ENCODE measurements around the gene CROT.

CROT gene

DNA sequence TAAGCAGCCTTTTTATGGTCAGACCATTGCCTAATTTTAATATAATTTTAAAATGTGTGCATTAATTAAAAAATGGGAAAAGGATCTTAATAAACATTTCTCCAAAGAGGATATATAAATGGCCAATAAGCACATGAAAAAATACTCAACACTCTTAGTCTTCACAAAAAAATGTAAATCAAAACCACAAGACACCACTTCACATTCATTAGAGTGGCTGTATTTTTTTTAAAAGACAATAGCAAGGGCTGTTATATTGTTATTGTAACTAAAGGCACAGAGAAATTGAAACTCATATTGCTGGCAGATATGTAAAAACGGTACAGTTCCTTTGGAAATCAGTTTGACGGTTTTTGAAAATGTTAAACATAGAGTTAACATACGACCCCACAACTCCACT, 3.2 kb upstream of the CROT start:
- no peak for DNase-seq

DNA sequence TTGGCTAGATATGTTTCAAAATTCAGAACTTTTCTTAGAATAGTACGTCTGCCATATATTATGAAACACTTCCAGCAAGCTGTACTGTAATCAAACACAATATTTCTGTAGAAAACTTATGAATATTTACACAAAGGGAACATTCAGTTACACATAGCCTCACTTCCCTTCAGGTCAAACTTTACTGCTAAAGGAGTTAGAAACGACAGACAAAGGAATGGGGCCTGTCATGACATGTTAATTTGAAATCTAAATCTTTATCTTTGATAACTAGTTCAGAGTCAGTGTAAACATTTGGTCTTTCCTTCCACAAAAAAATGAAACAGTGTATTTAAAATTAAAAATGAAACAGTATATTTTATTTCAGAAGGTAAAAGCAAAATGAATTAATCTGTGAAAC, 1.0 kb upstream of the CROT start:
- DNase-seq = no peak

DNA sequence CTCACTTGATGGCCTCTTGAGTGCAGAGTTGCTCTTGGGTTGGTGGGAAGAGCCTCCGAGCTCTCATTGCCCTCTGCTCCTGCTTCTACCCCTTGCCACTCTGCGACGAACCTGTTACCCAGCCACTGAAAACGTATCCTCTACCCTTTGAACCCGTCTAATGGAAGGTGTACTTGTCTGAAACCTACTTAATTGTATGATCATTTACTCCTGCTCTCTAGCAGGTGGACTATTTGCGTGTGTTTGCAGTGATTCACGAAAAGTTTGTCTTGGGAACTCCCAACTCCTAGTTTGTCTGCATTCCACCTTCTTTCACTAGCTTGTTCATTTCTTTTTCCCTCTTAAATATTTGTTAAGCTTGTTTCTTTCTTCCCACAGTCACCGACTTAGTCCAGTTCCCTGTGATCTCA, 503 bp downstream of the CROT start:
- no peak for DNase-seq

DNA sequence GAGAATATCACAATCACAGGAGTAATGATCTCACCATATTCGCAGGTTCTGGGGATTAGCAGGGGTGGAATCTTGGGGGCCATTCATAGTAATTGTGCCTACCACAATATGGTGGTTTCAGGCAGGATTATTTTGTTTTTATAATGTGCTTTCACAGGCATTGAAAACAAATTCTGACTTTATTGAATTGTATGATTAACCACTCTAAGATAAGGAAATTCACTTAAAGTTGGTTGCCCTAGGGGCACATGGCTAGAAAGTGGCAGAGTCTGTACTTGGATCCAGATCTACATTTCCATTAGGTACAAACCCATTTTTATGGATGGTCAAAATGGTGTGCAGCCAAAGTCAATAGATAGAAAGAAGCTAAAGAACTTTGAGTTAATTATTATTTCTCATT, 1.7 kb downstream of the CROT start:
- no peak for DNase-seq

DNA sequence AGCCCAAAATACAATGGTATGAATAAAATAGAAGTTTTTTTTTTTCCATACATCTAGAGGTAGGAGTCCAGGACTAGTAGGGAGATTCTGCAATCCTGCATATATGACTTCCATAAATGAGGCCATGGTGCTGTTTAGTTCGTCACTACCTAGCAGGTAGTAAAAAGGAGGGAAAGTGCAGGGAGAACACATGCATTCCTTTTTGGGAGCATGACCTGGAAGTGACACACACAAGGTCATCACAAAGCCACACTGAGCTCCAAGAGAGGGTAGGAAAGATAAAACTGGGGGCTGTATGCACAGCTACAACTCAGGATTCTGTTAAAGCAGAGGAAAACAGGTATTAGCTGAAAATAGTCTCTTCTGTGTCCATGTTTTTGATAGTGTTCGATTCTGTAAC, 2.2 kb downstream of the CROT start:
- DNase-seq = no peak

- DNase-seq = no peak
Observed at GRCh38 chr7:87354749-87355148, 9.3 kb downstream of the CROT start.

GRCh38 chr7:87356448-87356847, 11.0 kb downstream of the CROT start:
- no peak for DNase-seq

GRCh38 chr7:87359366-87359765, 13.9 kb downstream of the CROT start:
- DNase-seq = no peak

DNA sequence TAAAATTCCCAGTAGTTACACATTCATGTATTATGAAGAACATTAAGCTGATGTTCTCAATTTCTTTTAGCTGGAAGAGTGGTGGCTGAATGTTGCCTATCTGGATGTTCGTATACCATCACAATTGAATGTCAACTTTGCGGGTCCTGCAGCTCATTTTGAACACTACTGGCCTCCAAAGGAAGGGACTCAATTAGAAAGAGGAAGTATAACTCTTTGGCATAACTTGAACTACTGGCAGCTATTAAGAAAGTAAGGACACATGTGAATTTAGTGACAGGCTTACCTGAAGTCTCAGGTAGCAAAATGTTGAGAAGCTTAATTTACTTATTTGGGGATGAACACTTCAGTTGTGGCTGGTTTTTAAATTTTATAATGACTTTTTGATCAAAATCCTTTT, 15.9 kb downstream of the CROT start:
- DNase-seq = no peak

GRCh38 chr7:87363342-87363741, 17.9 kb downstream of the CROT start:
- DNase-seq = no peak

GRCh38 chr7:87364246-87364645, 18.8 kb downstream of the CROT start:
- no peak for DNase-seq

DNA sequence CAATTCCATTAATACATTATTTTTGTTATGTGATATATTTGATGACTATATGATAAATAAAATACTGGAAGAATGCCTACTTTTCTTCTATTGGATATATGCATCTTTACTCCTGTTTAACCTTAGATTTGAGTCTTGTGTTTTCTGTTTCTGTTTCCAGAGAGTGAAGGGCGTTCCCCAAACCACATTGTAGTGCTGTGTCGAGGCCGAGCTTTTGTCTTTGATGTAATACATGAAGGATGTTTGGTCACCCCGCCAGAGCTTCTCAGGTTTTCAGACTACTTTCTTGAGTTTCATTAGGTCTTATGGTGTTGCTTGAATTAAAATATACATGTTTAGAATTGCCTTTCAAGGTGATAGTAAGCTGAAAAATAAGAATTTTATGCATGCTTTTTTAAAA, 23.8 kb downstream of the CROT start:
- no peak for DNase-seq

DNA sequence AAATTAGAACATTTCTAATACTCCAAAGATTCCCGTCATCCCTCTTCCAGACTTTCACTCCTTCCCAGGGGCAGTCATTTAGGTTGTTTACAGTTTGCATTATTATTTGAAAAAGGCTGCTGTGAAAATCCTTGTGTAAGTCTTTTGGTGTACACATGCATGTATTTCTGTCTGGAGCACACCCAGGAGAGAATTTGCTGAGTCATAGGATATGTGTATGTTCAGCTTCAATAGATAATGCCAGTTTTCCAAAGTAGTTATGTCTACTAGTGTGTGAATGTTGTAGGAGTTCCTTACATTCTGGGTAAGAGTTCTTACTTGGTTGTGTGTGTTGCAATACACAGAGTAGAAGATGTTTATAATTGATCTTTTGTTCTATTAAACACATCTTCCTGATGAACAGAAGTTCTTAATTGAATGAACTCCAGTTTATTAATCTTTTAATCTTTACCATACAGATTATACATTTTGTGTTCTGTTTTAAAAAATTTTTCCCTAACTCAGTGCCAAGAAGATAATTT, 25.3 kb downstream of the CROT start:
- no peak for DNase-seq

DNA sequence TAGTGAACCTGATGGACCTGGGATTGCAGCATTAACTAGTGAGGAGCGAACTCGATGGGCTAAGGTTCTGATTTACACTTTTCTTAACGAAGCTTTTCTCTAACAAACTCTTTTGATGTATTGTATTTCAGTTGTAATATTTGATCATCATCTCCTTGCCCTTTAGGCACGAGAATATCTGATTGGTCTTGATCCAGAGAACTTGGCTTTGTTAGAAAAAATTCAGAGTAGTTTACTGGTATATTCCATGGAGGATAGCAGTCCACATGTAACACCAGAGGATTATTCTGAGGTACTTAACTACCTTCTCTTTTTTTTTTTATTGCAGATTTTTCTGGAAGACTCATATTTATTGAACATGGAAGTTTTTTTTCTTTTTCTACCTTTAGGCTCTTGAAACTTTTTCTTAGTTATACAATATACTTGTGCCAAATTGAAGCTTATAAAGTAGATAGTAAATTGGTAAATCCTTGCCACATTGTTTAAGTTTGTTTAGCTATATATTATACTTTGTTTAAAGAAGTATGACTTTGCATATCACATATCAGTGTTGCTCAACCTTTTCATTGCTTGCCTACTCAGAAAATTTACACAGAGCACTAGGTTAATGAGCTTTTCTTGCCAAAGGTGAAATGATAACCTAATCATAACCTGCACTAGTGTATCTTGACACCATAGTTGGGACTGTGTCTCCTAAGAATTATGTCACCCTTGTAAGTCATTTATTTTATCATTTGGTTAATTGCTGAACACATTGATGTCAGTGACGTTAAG, 30.4 kb downstream of the CROT start:
- DNase-seq = no peak

DNA sequence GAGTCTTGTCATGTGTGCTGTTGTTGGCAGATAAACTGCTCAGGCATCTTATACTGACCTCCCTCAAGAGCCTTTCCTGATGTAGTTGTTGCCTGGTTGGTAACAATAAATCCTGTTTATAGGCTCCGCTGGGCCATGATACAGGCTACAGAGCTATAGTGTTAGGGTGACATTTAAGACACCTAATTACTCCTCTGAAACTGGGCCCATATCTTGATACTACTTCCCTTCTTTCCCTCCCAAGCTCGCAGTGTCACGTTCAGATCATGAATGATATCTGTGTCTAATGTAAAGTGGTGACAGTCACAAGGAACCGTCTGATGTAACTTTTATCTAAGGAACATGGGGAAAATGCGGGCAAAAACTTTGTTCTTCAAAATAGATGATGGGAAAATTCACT, 35.4 kb downstream of the CROT start:
- no peak for DNase-seq

- DNase-seq = no peak
Observed at GRCh38 chr7:87391020-87391701, 45.7 kb downstream of the CROT start.

DNA sequence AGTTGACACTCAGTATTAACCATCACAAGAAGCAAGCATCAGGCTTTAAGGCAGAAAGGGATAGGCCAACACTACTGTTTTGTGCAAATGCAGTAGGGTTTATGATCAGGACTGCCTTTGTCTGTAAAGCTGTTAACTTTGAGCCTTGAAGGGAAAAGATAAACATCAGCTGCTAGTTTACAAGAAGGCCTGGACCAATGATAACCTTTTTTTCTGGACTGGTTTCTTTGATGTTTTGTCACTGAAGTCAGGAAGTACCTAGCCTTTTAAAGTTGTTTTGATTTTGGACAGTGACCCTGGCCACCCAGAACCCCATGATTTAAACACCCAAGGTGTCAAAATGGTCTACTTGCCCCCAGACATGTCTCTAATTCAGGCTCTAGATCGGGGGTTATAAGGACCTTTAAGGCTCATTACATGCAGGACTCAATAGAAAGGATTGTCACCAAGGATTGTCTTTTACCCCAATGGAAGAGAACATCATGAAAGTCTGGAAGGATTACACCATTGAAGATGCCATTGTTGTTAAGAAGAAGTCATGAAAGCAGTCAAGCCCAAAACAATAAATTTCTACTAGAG, 50.1 kb downstream of the CROT start:
- no peak for DNase-seq

- DNase-seq = no peak
Observed at GRCh38 chr7:87398446-87398845, 53.0 kb downstream of the CROT start.

DNA sequence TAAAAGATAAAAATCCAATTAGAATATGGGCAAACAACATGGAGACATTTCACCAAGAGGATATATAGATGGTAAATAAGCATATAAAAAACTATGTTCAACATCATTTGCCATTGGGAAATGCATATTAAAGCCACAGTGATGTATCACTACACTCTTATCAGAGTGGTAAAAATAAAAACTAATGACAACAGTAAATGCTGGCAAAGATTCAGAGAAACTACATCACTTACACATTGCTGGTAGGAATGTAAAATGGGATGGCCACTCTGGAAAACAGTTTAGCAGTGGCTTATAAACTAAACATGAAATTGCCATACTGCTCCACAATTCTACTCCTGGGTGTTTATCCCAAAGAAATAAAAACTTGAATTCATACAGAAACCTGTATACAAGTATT, 59.2 kb downstream of the CROT start:
- no peak for DNase-seq

DNA sequence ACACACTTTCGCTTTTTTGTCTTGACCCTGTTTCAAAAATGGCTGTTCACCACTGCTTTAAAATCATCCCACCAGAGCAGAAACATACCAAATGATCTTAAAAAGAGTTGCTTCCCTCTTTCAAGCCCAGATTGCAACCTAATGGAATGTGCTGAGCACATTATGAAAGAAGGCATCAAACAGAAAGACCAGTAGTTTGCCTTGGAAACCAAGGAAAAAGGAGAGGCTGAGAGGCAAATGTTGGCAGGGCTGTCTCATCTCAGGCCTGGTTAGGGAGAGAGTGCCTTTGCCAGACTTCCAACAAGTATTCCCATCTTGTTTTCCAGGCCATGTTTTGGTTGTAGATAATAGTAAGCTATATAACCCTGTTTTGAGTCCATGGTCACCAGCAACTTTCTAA, 65.7 kb downstream of the CROT start:
- DNase-seq = no peak

DNA sequence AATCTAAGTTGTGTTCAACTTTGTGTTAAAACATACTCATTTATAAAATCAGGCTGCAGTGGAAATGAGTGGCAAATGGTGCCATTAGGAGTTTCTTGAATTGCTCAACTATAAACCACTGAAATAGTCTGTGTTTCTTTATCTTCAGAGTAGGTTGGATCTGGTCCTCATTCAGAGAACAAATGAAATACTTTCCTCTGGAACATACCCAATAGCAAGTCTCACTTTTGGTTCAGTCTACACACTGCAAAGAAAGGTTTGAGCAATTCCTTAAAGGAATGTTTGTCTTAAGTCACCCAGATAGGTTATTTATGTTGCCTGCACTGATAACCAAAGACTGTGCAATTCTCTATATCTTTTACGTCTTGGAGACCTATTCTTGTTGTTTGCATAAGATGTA, 67.6 kb downstream of the CROT start:
- DNase-seq = no peak

DNA sequence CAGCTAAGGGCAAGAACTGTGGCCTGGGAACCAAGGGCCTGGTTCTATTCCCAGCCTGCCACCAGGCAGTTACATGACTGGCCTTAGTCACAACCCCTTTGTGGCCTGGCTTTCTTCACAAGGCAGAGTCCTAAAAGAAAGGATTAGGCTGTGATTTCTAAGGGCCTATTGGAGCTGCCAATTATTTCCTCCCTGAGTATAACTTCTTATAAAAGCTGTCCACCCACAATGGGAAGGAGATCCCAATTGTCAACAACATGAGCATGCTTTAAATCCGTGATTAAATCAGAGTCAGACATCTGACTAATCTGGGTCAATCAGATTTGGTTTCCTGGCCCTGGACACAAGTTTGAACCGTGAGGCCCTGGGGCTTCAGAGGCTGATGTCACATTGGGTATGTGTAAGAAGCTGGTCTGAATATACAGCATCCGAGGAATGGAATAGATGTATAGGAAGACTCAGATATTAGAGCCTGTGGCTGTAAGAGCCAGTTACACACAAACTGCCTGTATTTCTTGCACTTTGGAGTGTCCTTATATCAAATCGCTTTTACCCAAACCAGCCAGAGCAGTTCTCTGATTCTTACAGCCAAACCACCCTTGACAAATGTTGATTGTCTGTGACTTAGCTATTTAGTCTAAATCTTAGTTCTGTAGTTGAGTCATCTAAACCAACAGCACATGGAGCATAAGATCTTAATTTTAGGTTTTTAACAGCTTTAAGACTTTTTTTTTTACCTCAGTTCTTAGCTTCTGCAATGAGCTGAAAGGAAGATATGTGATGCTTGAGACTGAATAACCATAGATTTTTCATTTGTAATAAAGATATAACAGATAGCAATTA, 68.7 kb downstream of the CROT start:
- no peak for DNase-seq

GRCh38 chr7:87414794-87415188, 69.3 kb downstream of the CROT start:
- DNase-seq = no peak

Measured in stimulated activated CD4-positive, alpha-beta T cell treated with anti-CD3 and anti-CD28 coated beads, Interleukin-2, amount 100 ng/mL, for 24 hours (primary cell).